Astrocyte (in vitro differentiated cells and primary cell): ENCODE measurements around the gene MIAT.

Source experiments
- EZH2 ChIP-seq: IDR thresholded peaks from 2 replicates; pipeline ENCODE4 v1.6.1; 2012; ENCODE audit warnings: mild to moderate bottlenecking, low read length, inconsistent platforms; ENCODE audit not compliant: insufficient read depth
- TF ChIP-seq, protein P1 (sequence below): IDR thresholded peaks from 2 replicates; pipeline ENCODE4 v1.5.1; 2011; ENCODE audit warnings: low read depth, mild to moderate bottlenecking, inconsistent platforms, low read length, moderate library complexity; ENCODE audit not compliant: insufficient read depth

DNA sequence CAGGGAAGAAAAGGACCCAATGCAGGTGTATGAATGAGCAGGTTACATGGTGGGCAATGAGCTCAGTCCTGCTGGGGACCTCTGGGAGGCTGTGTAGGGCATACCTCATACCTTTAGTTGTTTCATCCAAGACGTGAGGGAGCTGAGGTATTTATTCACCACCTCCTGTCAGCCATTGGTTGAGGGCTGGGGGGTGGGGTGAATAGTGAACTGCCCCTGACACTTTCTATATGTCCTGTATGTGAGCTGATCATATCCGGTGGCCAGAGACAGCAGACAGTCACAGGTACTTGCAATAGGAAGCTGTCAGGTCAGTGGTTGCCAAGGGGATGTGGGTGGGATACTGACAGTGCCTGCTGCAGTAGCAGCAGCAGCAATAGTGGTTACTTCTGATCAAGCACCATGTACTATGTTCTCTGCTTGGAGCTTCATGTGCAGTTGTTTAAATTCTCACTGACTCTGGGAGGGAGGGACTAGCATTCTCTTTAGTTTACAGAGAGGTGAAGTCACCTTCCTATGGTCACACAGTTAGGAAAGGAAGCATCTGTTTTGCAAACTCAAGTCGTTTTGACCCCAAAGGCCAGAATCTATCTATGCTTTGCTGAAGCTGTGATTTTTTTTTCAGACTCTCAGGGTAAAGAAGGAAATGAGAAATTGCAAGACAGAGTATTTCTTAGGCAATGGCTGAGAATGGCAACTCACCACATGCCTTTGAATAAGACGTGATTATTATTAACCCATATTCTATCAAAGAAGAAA is 54.0 kb downstream of the MIAT start:
- TF ChIP-seq, protein P1, sequence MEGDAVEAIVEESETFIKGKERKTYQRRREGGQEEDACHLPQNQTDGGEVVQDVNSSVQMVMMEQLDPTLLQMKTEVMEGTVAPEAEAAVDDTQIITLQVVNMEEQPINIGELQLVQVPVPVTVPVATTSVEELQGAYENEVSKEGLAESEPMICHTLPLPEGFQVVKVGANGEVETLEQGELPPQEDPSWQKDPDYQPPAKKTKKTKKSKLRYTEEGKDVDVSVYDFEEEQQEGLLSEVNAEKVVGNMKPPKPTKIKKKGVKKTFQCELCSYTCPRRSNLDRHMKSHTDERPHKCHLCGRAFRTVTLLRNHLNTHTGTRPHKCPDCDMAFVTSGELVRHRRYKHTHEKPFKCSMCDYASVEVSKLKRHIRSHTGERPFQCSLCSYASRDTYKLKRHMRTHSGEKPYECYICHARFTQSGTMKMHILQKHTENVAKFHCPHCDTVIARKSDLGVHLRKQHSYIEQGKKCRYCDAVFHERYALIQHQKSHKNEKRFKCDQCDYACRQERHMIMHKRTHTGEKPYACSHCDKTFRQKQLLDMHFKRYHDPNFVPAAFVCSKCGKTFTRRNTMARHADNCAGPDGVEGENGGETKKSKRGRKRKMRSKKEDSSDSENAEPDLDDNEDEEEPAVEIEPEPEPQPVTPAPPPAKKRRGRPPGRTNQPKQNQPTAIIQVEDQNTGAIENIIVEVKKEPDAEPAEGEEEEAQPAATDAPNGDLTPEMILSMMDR = no peak
- TF ChIP-seq EZH2 = no peak
